GM12892 (cell line): ENCODE results near the gene DCC.

Experiments
- DNase-seq: peaks from one replicate; pipeline ENCODE4 v3.0.0; 2011; ENCODE audit not compliant: insufficient read length
- FAIRE-seq: peaks from 2 replicates; lab custom pipeline; 2011; peaks lifted over from hg19 to GRCh38; lab: Jason Lieb, UNC
- POLR2A ChIP-seq: IDR thresholded peaks from 2 replicates; pipeline ENCODE4 v1.6.1; 2011; ENCODE audit warnings: low read depth, low read length, control low read depth
- POLR2AphosphoS5 ChIP-seq: IDR thresholded peaks from 2 replicates; pipeline ENCODE4 v1.6.1; 2011; ENCODE audit warnings: low read depth, low read length, control low read depth
- TAF1 ChIP-seq: IDR thresholded peaks from 2 replicates; pipeline ENCODE4 v1.6.1; 2011; ENCODE audit warnings: low read depth, mild to moderate bottlenecking, control low read depth, low read length, borderline replicate concordance

Gene DCC

GRCh38 chr18:52624702-52625101, 284.7 kb downstream of the DCC start:
- TF ChIP-seq POLR2A (no peak), POLR2AphosphoS5 (no peak), TAF1 (no peak)
- FAIRE-seq (no peak), DNase-seq (no peak)

- TF ChIP-seq POLR2A = no peak
- TF ChIP-seq POLR2AphosphoS5 = no peak
- TF ChIP-seq TAF1 = no peak
- FAIRE-seq = no peak
- DNase-seq = no peak
These were observed 296.5 kb downstream of the DCC start for GRCh38 chr18:52636536-52636935.

- no peak for DNase-seq
- FAIRE-seq = no peak
- TF ChIP-seq POLR2AphosphoS5 (no peak), TAF1 (no peak), POLR2A (no peak)
These were observed 308.2 kb downstream of the DCC start for GRCh38 chr18:52648201-52648600.

GRCh38 chr18:52652391-52652790, 312.4 kb downstream of the DCC start:
- TF ChIP-seq POLR2AphosphoS5 (no peak), POLR2A (no peak), TAF1 (no peak)
- DNase-seq = no peak
- no peak for FAIRE-seq

- TF ChIP-seq POLR2A = no peak
- no peak for TF ChIP-seq POLR2AphosphoS5
- no peak for TF ChIP-seq TAF1
- DNase-seq (no peak), FAIRE-seq (no peak)
These were observed 317.2 kb downstream of the DCC start for GRCh38 chr18:52657043-52657805.

GRCh38 chr18:52667463-52668065, 327.6 kb downstream of the DCC start:
- FAIRE-seq (no peak), DNase-seq (no peak)
- TF ChIP-seq TAF1 = no peak
- TF ChIP-seq POLR2A = no peak
- TF ChIP-seq POLR2AphosphoS5 = no peak

GRCh38 chr18:52670896-52671295, 330.9 kb downstream of the DCC start:
- TF ChIP-seq POLR2A = no peak
- TF ChIP-seq TAF1 = no peak
- no peak for TF ChIP-seq POLR2AphosphoS5
- DNase-seq (no peak), FAIRE-seq (no peak)

GRCh38 chr18:52678034-52678433, 338.0 kb downstream of the DCC start:
- DNase-seq = no peak
- no peak for TF ChIP-seq TAF1
- TF ChIP-seq POLR2AphosphoS5 = no peak
- no peak for TF ChIP-seq POLR2A
- no peak for FAIRE-seq

- FAIRE-seq (no peak), DNase-seq (no peak)
- TF ChIP-seq POLR2A (no peak), TAF1 (no peak), POLR2AphosphoS5 (no peak)
These were observed 338.6 kb downstream of the DCC start for GRCh38 chr18:52678551-52678950.

- FAIRE-seq = no peak
- no peak for DNase-seq
- TF ChIP-seq TAF1 = no peak
- TF ChIP-seq POLR2A = no peak
These were observed 339.4 kb downstream of the DCC start for GRCh38 chr18:52679354-52679753.

GRCh38 chr18:52682260-52682659, 342.3 kb downstream of the DCC start:
- DNase-seq (no peak), FAIRE-seq (no peak)
- TF ChIP-seq POLR2AphosphoS5 (no peak), TAF1 (no peak), POLR2A (no peak)

- no peak for TF ChIP-seq TAF1
- TF ChIP-seq POLR2AphosphoS5 = no peak
- no peak for TF ChIP-seq POLR2A
- no peak for DNase-seq
- FAIRE-seq = no peak
These were observed 345.3 kb downstream of the DCC start for GRCh38 chr18:52685316-52685715.

GRCh38 chr18:52691841-52692240, 351.8 kb downstream of the DCC start:
- FAIRE-seq (no peak), DNase-seq (no peak)
- TF ChIP-seq TAF1 = no peak
- no peak for TF ChIP-seq POLR2AphosphoS5
- TF ChIP-seq POLR2A = no peak
